Measurements from ENCODE around the gene KLRC4.
"Not testable (repeated sequence)": the region's sequence is repeated elsewhere in the genome, so short reads cannot be mapped to it uniquely, and the experiment has no call there.

KLRC4 gene

DNA sequence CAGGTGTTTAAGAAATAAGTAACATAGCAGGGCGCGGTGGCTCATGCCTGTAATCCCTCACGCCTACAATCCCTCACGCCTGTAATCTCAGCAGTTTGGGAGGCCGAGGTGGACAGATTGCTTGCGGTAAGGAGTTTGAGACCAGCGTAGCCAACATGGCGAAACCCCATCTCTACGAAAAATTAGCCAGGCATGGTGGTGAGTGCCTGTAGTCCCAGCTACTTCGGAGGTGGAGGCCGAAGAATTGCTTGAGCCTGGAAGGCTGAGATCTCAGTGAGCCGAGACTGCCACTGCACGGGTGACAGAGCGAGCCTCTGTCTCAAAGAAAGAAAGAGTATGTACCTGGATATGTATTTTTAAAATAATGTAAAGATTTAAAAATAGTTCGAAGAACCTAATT lies 13.4 kb downstream of the KLRC4 start:
- DNase-seq = not testable (repeated sequence)

GRCh38 chr12:10395390-10395998 lies 14.1 kb downstream of the KLRC4 start:
- DNase-seq = peak; percentile 17 to 73

GRCh38 chr12:10394531-10395152 lies 14.9 kb downstream of the KLRC4 start:
- peak; percentile 44 to 72 for DNase-seq

DNA sequence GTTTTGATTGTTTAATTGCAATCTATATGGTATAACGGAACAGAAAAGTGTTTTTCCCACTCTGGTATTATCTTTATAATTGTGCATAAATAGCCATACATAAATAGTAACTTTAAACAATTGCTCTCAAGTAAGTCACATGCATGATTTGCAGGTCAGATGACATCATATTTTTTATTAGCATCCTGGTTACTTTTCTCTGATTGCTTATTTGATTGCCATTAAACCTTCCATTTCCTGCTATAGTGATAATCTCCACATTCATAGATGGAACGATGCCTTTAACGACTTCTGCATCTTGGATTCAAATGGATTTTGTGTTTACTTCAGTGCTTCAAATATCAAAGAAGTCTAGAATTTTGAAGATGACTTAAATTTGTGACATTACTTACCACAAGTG lies 16.3 kb downstream of the KLRC4 start:
- DNase-seq = no peak

- DNase-seq = peak; percentile 52 to 66
Measured at GRCh38 chr12:10392394-10392930, 17.1 kb downstream of the KLRC4 start.

- not testable (repeated sequence) for DNase-seq
Measured at GRCh38 chr12:10390991-10391390, 18.6 kb downstream of the KLRC4 start.

DNA sequence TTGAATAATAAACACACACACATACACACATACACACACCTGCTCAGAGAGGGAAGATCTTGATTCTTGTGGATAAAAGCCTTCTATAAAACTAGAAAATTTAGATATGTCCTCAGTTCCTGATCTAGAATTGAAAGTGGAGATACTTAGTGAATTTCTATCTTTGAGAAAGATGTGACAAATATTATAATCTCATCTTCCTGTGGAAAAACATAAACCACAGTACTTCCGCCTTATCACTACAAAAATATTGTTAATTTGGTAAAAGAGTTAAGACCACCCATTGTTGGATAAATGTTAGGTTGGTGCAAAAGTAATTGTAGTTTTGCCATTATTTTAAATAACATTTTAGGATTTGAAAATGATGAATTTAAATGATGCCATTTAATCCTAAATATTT lies 19.7 kb downstream of the KLRC4 start, which contains the start of gene KLRK1:
KLRK1 (minus strand) TSS at position 138 of the 400 bp plus-strand sequence. CDS start 1,231 bp downstream, outside the sequence.
- peak in 1 of 2 donors; percentile 41 for DNase-seq

DNA sequence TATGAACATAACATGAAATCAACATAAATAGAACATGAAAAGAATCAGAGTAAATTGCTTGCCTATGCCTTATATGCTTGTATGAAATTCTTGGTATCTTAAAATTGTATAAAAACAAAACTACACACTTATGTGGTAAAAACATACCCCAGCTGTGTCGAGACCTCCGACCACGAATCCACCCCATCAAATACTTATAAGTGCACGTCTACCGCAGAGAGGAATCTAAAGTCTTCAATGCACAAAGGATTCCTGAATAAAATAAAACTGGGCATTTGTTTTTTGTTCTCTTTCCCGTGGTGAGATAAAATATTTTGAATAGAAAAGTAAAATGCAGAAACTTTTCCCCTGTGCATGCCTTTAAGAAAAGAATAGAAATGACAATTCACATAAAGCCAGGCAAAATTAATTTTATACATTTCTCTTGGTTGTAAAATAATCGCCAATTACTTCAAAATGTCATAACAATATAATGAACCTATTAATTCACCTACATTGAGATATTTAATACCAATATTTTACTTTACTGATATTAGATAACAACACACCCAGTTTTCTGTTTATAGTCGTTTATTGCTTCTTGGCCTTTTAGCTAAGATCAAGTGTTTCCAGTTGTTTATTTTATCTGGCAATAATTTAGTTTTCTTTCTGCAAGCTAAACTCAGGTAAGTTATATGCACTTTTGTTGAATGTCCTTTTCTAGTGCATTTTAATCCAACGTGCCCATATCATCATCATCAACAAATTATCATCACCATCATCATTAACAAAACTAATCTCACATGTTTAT lies 20.7 kb downstream of the KLRC4 start:
- no peak for DNase-seq

DNA sequence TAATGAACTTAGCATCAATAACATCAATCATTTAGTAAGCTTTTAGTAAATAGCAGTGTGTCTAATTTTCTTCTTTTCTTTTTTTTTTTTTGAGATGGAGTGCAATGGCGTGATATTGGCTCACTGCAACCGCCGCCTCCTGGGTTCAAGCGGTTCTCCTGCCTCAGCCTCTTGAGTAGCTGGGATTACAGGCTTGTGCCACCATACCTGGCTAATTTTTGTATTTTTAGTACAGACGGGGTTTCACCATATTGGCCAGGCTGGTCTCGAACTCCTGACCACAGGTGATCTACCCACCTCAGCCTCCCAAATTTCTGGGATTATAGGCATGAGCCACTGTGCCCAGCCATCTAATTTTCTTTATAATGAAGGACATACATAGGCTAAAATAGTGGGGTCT lies 22.1 kb downstream of the KLRC4 start:
- DNase-seq = not testable (repeated sequence)

GRCh38 chr12:10386857-10387256 lies 22.7 kb downstream of the KLRC4 start:
- DNase-seq = no peak

DNA sequence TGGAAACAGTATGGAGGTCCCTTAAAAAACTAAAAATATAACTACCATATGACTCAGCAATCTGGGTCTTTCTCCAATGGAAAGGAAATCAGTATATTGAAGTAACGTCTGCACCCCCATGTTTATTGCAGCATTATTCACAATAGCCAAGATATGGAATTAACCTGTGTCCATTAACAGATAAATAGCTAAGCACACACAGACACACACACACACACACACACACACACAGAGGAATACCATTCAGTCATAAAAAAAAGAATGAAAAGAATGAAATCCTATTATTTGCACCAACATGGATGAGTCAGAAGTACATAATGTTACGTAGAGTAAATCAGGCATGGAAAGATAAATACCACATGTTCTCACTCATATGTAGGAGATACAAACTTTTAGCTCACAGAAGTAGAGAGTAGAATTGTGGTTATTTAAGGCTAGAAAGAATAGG lies 24.4 kb downstream of the KLRC4 start:
- no peak for DNase-seq

DNA sequence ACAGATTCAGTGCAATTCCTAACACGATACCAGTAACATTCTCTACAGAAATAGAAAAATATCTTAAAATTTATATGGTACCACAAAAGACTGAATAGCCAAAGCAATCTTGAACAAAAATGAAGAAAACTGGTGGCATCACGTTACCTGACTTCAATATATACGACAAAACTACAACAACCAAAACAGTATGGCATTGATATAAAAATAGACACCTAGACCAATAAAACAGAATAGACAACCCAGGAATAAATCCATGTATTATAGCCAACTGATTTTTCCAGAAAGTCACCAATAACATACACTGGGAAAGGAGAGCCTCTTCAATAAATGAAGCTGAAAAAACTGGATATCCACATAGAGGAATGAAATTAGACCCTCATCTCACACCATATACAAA lies 25.4 kb downstream of the KLRC4 start:
- no peak for DNase-seq

DNA sequence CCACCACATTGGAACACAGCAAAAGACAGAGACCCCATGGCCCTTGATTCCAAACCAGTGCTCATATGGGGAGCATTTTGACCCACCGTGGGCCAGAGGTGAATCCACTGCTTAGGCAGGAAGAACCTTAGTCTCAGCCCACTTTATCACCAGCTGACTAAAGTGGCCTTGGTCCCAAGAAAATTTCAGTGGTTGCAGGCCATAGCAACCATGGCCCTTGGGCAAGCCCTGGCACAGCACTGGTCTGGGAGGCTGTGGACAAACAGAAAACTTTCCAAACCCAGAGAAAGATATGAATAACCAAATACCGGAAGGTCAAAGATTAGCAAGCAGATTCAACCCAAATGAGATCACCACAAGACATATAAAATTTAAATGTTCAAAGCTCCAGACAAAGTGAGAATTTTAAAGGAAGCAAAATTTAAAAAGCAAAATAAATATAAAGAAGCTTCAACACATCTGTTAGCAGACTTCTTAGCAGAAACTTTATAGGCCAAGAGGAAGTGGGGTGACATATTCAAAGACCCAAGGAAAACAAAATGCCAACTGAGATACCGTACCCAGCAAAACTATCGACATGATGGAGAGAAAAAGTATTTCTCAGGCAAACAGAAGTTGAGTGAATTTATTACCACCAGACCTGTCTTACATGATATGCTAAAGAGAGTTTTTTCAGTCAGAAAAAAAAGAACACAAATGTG lies 27.5 kb downstream of the KLRC4 start:
- no peak for DNase-seq

DNA sequence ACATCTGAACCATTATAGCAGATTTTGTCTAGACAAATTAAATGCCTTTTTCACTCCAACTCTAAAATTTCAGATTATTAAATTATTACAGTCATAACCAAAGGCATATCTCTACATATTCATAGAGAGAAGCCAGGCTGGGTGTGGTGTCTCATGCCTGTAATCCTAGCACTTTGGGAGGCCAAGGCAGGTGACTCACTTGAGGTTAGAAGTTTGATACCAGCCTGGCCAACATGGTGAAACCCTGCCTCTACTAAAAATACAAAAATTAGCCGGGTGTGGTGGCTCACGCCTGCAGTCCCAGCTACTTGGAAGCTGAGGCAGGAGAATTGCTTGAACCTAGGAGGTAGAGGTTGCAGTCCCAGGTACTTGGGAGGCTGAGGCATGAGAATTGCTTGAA lies 30.8 kb downstream of the KLRC4 start:
- DNase-seq = not testable (repeated sequence)

GRCh38 chr12:10374624-10375018 lies 34.9 kb downstream of the KLRC4 start:
- DNase-seq = no peak

- DNase-seq = peak in 1 of 2 donors; percentile 36
Measured at GRCh38 chr12:10372559-10372958, 37.0 kb downstream of the KLRC4 start.

DNA sequence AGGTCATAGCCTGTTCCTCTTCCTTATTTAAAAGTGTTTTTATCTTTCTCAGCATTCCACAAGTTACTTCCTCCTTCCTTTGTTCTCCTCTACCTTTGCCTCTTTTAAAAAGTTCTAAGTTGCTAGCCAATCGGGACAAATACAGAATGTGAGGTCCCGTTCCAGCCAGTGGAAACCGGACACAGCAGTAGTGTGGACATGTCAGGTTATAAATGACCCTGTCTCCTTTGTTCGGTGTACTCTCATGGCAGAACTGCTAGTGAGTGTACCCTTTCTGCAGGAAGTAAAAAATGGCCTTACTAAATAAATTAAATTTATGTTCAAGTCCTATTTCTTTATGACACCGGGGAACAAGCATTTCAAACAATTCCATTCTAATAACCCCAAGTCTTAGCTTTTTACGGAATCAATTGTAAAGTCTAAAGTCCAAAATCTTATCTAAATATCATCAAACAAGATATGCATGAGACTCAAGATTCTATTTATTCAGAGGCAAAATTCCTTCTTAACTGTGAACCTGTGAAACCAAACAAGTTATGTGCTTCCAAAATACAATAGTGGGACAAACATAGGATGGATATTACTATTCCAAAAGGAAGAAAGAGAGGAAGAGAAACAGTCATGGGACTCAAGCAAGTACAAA lies 37.5 kb downstream of the KLRC4 start:
- DNase-seq = not testable (repeated sequence)

- DNase-seq = peak in 1 of 2 donors; percentile 41
Measured at GRCh38 chr12:10369557-10370415, 39.8 kb downstream of the KLRC4 start.

GRCh38 chr12:10368206-10369171 lies 41.1 kb downstream of the KLRC4 start:
- DNase-seq = no peak

DNA sequence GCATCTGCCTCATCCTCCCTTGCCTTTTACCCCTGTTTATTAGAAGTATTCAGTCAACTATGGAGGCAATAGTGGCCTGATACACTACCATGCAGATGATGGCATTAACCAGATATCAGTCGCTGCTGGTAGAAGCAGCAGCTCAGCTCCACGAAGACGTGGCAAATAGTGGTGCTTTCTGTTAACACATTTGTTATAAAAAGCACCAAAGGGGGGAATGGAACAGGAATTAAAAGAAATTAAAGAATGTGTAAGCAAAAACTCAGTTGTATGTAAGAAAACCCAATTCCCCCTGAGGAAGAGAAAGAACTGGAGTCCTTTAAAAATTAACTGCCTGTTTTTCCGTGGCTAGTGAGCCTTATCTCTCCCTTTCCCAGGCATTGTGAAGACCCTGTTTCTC lies 41.8 kb downstream of the KLRC4 start:
- DNase-seq = not testable (repeated sequence)

All from CD4-positive, alpha-beta T cell treated with Interferon alpha-2 for 1 hour (primary cell).